HG03571 (cell line): ENCODE data around the gene POLK.
"Not testable (repeated sequence)": the region's sequence is repeated elsewhere in the genome, so short reads cannot be mapped to it uniquely, and the experiment has no call there.

ENCODE experiments used
- ATAC-seq: cut with Tn5 transposase; IDR thresholded peaks from one replicate; pipeline ENCODE4 v1.9.1; 2021; ENCODE audit not compliant: unreplicated experiment

POLK gene

GRCh38 chr5:75510417-75510835 lies 1.3 kb upstream of the POLK start:
- peak; percentile 4 for ATAC-seq

GRCh38 chr5:75510836-75511434 lies 756 bp upstream of the POLK start:
- ATAC-seq, result peak; percentile 23

- ATAC-seq, result no peak
Measured at GRCh38 chr5:75512383-75513074, 838 bp downstream of the POLK start.

GRCh38 chr5:75513841-75514240 lies 2.1 kb downstream of the POLK start:
- ATAC-seq, result no peak

GRCh38 chr5:75514323-75514722 lies 2.6 kb downstream of the POLK start:
- no peak for ATAC-seq

GRCh38 chr5:75519761-75520160 lies 8.1 kb downstream of the POLK start:
- ATAC-seq, result no peak

GRCh38 chr5:75521195-75521594 lies 9.5 kb downstream of the POLK start:
- no peak for ATAC-seq

- ATAC-seq, result no peak
Measured at GRCh38 chr5:75522025-75522424, 10.3 kb downstream of the POLK start.

- ATAC-seq, result no peak
Measured at GRCh38 chr5:75522542-75522941, 10.9 kb downstream of the POLK start.

GRCh38 chr5:75523275-75523674 lies 11.6 kb downstream of the POLK start:
- ATAC-seq, result no peak

- ATAC-seq, result peak; percentile 86
Measured at GRCh38 chr5:75524071-75524470, 12.4 kb downstream of the POLK start.

GRCh38 chr5:75524591-75524990 lies 12.9 kb downstream of the POLK start:
- ATAC-seq, result no peak

- no peak for ATAC-seq
Measured at GRCh38 chr5:75525344-75525743, 13.7 kb downstream of the POLK start.

GRCh38 chr5:75526070-75526469 lies 14.4 kb downstream of the POLK start:
- no peak for ATAC-seq

GRCh38 chr5:75529185-75529584 lies 17.5 kb downstream of the POLK start:
- ATAC-seq, result no peak

- no peak for ATAC-seq
Measured at GRCh38 chr5:75532190-75532589, 20.5 kb downstream of the POLK start.

GRCh38 chr5:75533716-75534115 lies 22.0 kb downstream of the POLK start:
- ATAC-seq, result not testable (repeated sequence)

- no peak for ATAC-seq
Measured at GRCh38 chr5:75534734-75535133, 23.0 kb downstream of the POLK start.

- ATAC-seq, result no peak
Measured at GRCh38 chr5:75536147-75536546, 24.5 kb downstream of the POLK start.

GRCh38 chr5:75536694-75537360 lies 25.1 kb downstream of the POLK start:
- ATAC-seq, result no peak

- ATAC-seq, result no peak
Measured at GRCh38 chr5:75538211-75538610, 26.5 kb downstream of the POLK start.

- no peak for ATAC-seq
Measured at GRCh38 chr5:75545131-75545530, 33.4 kb downstream of the POLK start.
